Measurements from ENCODE around the gene ELOA2.

The ELOA2 gene

GRCh38 chr18:47075098-47075883 is 39.9 kb upstream of the ELOA2 start:
- H3K27ac ChIP-seq: no peak overlapping the region
- H3K4me2 ChIP-seq: no peak overlapping the region
- H3K36me3 ChIP-seq (ENCODE audit: insufficient read depth): no peaks in the 10 kb centered on the region
- H3K79me2 ChIP-seq (ENCODE audit: insufficient read depth, low read depth): no peaks in the 10 kb centered on the region
- no peaks in the 10 kb centered on the region for H3K4me1 ChIP-seq (ENCODE audit: low read depth, poor library complexity, severe bottlenecking)
- no peak overlapping the region for H2AFZ ChIP-seq (ENCODE audit: low read depth)
- TF ChIP-seq CTCF (conservative IDR thresholded peaks at IDR 0.05; ENCODE audit: low read depth, low read length): no peak
- no peaks in the 10 kb centered on the region for H4K20me1 ChIP-seq (ENCODE audit: insufficient read depth)
- H3K27me3 ChIP-seq (ENCODE audit: insufficient read depth, low read depth): no peaks in the 10 kb centered on the region
- no peak overlapping the region for H3K4me3 ChIP-seq (IDR thresholded peaks at IDR 0.05; ENCODE audit: insufficient read depth, low read depth, low read length)
- H3K9ac ChIP-seq: no peak overlapping the region

GRCh38 chr18:47067648-47068047 is 32.2 kb upstream of the ELOA2 start:
- H3K27ac ChIP-seq: no peak overlapping the region
- TF ChIP-seq CTCF (conservative IDR thresholded peaks at IDR 0.05; ENCODE audit: low read depth, low read length): no peak
- no peaks in the 10 kb centered on the region for H4K20me1 ChIP-seq (ENCODE audit: insufficient read depth)
- no peaks in the 10 kb centered on the region for H3K79me2 ChIP-seq (ENCODE audit: insufficient read depth, low read depth)
- H3K9ac ChIP-seq: no peak overlapping the region
- no peaks in the 10 kb centered on the region for H3K36me3 ChIP-seq (ENCODE audit: insufficient read depth)
- no peak overlapping the region for H2AFZ ChIP-seq (ENCODE audit: low read depth)
- no peaks in the 10 kb centered on the region for H3K27me3 ChIP-seq (ENCODE audit: insufficient read depth, low read depth)
- H3K4me3 ChIP-seq (IDR thresholded peaks at IDR 0.05; ENCODE audit: insufficient read depth, low read depth, low read length): no peak overlapping the region
- no peak overlapping the region for H3K4me2 ChIP-seq
- no peaks in the 10 kb centered on the region for H3K4me1 ChIP-seq (ENCODE audit: low read depth, poor library complexity, severe bottlenecking)

GRCh38 chr18:47063096-47063495 is 27.7 kb upstream of the ELOA2 start:
- Histone ChIP-seq H3K79me2 (ENCODE audit: insufficient read depth, low read depth) (no peaks in the 10 kb centered on the region), H2AFZ (ENCODE audit: low read depth) (no peak overlapping the region), H3K4me3 (IDR thresholded peaks at IDR 0.05; ENCODE audit: insufficient read depth, low read depth, low read length) (no peak overlapping the region), H3K4me1 (ENCODE audit: low read depth, poor library complexity, severe bottlenecking) (no peaks in the 10 kb centered on the region), H3K9ac (no peak overlapping the region), H3K27ac (no peak overlapping the region), H3K27me3 (ENCODE audit: insufficient read depth, low read depth) (no peaks in the 10 kb centered on the region), H3K36me3 (ENCODE audit: insufficient read depth) (no peaks in the 10 kb centered on the region), H4K20me1 (ENCODE audit: insufficient read depth) (no peaks in the 10 kb centered on the region), H3K4me2 (no peak overlapping the region)
- no peak for TF ChIP-seq CTCF (conservative IDR thresholded peaks at IDR 0.05; ENCODE audit: low read depth, low read length)

GRCh38 chr18:47062471-47062870 is 27.1 kb upstream of the ELOA2 start:
- no peaks in the 10 kb centered on the region for H3K79me2 ChIP-seq (ENCODE audit: insufficient read depth, low read depth)
- H3K9ac ChIP-seq: no peak overlapping the region
- no peak overlapping the region for H3K4me3 ChIP-seq (IDR thresholded peaks at IDR 0.05; ENCODE audit: insufficient read depth, low read depth, low read length)
- no peak overlapping the region for H3K27ac ChIP-seq
- no peaks in the 10 kb centered on the region for H3K27me3 ChIP-seq (ENCODE audit: insufficient read depth, low read depth)
- no peaks in the 10 kb centered on the region for H3K36me3 ChIP-seq (ENCODE audit: insufficient read depth)
- H4K20me1 ChIP-seq (ENCODE audit: insufficient read depth): no peaks in the 10 kb centered on the region
- no peak overlapping the region for H2AFZ ChIP-seq (ENCODE audit: low read depth)
- TF ChIP-seq CTCF (conservative IDR thresholded peaks at IDR 0.05; ENCODE audit: low read depth, low read length): no peak
- no peak overlapping the region for H3K4me2 ChIP-seq
- H3K4me1 ChIP-seq (ENCODE audit: low read depth, poor library complexity, severe bottlenecking): no peaks in the 10 kb centered on the region
